GM13976 (cell line): ENCODE data around the gene DGKB.

ENCODE experiments used
- DNase-seq: peaks from one replicate; pipeline ENCODE4 v3.0.0; 2012; ENCODE audit warnings: low spot score
- in situ Hi-C: fragments of 300-500 bp; cut with MboI; formaldehyde crosslinking; loops from one replicate; pipeline ENCODE4 v1.12.0; 2022; ENCODE audit warnings: low sequenced_read_pairs, mixed read lengths, inconsistent platforms; ENCODE audit not compliant: unreplicated experiment
- TF ChIP-seq, protein P1 (sequence below): IDR thresholded peaks from 2 replicates; pipeline ENCODE4 v1.5.1; 2012; ENCODE audit warnings: borderline replicate concordance, mild to moderate bottlenecking; ENCODE audit not compliant: insufficient read depth; ENCODE audit errors: extremely low read depth, missing control alignments, control extremely low read depth

Gene DGKB

DNA sequence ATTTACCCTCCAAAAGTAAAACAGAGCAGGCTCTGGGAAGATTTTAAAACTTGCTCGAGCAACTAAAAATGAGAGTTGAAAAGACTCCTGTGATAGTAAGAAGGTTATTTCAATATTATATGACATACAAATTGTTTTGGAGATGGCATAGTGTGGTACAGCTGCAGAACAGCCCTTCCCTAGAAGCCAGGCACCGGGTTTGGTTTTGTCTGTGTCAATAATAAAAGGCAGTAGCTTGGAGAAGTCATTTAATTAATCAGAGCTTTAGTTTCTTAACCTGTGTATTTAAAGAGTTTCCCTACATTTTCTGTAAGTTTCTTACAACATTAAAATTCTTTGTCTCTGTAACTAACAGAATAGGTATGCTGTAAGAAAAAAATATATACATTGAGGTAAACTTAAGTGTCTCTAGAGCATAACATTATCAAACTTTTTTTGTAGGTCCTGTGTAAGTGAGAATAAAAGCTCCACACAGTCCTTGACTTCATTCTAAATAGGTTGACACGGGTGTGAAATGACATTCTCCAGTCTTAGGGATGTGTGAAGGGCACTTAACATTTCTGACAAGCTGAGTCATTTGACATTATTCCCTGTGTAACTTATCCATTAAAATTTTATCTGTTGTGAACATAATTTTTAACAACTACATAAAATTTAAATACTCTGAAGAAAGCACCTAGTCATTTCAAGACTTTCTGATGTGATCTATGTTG, 488.1 kb downstream of the DGKB start:
- no peak for DNase-seq
- in situ Hi-C loops, result no loop called here
- TF ChIP-seq, protein P1, sequence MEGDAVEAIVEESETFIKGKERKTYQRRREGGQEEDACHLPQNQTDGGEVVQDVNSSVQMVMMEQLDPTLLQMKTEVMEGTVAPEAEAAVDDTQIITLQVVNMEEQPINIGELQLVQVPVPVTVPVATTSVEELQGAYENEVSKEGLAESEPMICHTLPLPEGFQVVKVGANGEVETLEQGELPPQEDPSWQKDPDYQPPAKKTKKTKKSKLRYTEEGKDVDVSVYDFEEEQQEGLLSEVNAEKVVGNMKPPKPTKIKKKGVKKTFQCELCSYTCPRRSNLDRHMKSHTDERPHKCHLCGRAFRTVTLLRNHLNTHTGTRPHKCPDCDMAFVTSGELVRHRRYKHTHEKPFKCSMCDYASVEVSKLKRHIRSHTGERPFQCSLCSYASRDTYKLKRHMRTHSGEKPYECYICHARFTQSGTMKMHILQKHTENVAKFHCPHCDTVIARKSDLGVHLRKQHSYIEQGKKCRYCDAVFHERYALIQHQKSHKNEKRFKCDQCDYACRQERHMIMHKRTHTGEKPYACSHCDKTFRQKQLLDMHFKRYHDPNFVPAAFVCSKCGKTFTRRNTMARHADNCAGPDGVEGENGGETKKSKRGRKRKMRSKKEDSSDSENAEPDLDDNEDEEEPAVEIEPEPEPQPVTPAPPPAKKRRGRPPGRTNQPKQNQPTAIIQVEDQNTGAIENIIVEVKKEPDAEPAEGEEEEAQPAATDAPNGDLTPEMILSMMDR, result no peak

DNA sequence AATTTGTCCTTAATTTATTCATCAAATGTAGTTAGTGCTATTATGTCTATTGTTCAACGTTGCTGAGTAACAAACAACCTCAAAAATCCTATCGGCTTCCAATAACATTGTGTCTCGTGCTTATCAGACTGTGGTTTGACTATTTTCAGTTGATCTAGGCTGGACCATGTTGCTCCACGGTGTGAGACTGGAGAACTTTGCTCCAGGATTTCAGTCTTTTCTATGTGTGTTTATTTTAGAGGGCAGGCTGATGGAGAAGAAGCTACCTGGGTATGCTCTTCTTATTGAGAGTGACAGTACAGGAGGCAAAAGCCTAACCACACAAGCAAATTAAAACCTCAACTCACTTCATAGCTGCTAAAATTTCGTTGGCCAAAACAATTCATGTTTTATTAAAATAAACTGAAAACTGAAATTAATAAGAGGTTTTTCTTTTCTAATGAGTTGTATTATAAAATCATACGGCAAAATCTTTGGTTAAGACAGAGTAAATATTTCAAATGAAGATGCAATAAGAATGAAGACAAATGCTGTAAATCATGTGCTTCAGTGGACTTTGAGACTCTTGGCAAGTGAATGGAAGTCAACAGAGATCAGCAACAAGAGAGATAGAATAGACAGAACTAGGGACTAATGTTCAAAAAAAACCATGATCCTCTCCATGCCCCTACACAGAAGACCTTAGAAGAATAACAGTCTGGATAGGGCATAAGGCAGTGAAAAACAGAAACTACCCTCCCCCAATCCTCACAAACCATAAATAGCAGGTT, 495.1 kb downstream of the DGKB start:
- no peak for DNase-seq
- TF ChIP-seq, protein P1, result no peak
- in situ Hi-C loops, result no loop called here

DNA sequence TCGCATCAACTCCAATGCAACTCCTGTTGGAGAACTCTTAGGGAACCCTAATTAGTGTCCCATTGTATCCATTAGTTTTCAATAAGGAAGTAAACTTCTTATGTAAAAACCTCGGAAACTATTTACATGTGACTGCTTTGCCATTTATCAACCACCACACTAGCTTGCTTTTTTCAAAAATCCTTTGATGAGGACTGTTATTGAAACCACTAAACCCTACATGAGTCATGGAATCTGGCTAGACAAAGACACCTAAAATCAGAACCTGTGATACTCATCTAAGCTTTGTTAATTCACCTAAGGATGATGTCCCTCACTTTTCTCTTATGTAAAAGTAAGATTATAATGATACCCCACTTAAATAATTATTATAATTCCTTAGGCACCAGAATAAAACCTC, 499.0 kb downstream of the DGKB start:
- no peak for DNase-seq
- in situ Hi-C loops, result no loop called here
- TF ChIP-seq, protein P1, result no peak

DNA sequence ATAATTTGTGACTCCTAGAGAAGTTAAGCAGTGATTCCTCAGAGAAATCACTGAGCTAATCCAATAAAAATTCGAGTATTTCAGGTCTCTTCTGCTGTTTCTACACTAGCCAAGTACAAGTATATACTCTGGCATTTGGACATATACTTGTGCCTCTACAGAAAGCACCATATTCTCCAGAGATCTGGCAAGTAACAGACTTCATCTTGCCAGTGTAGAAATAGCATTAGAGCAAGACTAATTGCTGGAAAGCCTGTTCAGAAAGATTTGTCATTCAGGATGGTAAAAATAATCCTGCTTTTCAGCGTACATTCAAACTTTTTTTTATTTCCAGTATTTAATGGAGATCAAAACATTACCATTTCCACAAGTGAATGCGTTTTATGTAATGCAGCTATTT, 502.3 kb downstream of the DGKB start:
- DNase-seq, result no peak
- in situ Hi-C loops, result no loop called here
- TF ChIP-seq, protein P1, result no peak

DNA sequence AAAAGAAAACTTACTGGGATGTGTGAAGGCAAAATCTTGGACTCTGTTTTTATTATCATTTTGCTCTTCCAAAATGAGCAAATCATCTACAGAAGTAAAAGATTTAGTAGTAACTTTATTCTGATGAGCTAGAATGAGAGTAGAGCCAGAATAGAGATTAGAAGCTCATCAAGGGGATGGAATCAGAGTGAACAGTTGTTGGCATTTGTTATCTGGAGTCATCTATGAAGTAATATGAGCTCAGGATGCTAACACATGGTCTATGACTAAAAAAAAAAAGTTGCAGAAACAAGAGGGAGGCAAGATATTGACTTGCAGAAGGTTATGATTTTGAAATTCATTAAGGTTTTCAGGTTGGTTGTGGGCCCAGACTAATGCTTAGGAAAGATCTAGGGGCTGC, 504.0 kb downstream of the DGKB start:
- DNase-seq, result no peak
- in situ Hi-C loops, result no loop called here
- TF ChIP-seq, protein P1, result no peak

DNA sequence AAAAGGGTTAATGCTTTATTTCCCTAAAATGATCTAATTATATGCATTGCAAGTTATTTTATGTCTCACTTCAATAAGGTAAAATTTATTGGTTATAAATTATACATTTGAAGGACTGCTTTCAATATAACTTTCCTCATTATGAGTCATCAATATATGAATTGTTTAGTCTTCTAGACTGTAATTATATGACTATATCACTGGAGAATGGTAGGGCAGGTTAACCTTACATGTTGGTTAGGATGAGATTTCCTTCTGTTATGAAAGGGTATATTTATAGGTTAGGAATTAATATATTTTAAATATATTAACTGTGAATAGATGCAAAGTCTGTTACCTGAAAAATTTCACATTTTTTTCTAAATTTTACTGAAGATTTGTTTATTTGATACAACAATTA, 506.7 kb downstream of the DGKB start:
- DNase-seq, result no peak
- in situ Hi-C loops, result no loop called here
- TF ChIP-seq, protein P1, result no peak

DNA sequence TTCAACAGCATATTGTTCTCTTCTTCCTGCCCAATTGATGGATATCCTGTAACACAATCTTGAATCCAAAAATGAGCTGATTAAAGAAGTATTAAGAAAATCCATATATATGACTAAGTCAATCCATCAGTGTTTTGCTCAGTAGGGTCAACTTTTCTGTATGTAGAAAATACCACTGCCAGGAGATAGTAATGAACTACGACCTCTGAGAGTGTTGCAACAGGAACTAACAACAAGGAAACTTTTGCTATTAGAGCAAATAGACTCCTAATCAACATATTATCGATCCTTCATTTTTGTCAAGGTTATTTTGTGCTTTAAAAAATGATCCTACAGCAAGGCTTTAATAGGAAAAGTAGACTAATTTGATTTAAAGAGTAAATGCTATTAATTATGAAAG, 507.8 kb downstream of the DGKB start:
- DNase-seq, result no peak
- TF ChIP-seq, protein P1, result no peak
- in situ Hi-C loops, result no loop called here
